Right atrium auricular region (tissue), 2 donors: ENCODE measurements around the gene GLMP. TPM values are rescaled to one million over a fixed set of nuclear protein-coding genes. Genes with fewer than 3 reads are reported as not detected.
A peak's percentile ranks its signal among the peaks of the same experiment; 100 is the strongest.

ENCODE experiments used
- DNase-seq: peaks from one replicate; pipeline ENCODE4 v3.0.0-alpha.2; 2019; ENCODE audit warnings: low spot score
- H3K27ac ChIP-seq, 2 donors: fragments of 200-600 bp; sonication (generic); 1 replicate in 1 of 2; 2 replicates in 1 of 2; pipeline ENCODE4 v1.5.1; 2016 to 2019
- H3K27me3 ChIP-seq, 2 donors: fragments of 200-600 bp; sonication (generic); one replicate each; pipeline versions ENCODE4 v1.5.1 to v1.6.0; 2017 to 2019
- H3K36me3 ChIP-seq: fragments of 200-600 bp; sonication (generic); one replicate; pipeline ENCODE4 v1.5.1; 2016
- H3K4me1 ChIP-seq, 2 donors: fragments of 200-600 bp; sonication (generic); one replicate each; pipeline versions ENCODE4 v1.5.1 to v1.6.0; 2017 to 2019
- H3K4me3 ChIP-seq, 2 donors: fragments of 200-600 bp; sonication (generic); 1 replicate in 1 of 2; 2 replicates in 1 of 2; pipeline ENCODE4 v1.5.1; 2017 to 2019; ENCODE audit warnings: mild to moderate bottlenecking in 1 of 2, moderate library complexity in 1 of 2
- H3K9me3 ChIP-seq, 2 donors: fragments of 200-600 bp; sonication (generic); one replicate each; pipeline ENCODE4 v1.5.1; 2019
- total RNA-seq, 2 donors: library from RNA; depleted of rRNA; stranded (reverse); fragments of >200 nt; gene quantifications; one replicate each; pipeline ENCODE4 v1.1.0, GENCODE V29; 2016
- TF ChIP-seq, protein P1 (sequence below), 2 donors: fragments of 200-600 bp; sonication (generic); IDR thresholded peaks; one replicate each; pipeline ENCODE4 v1.5.1; 2019; ENCODE audit warnings: antibody characterized with exemption in 2 of 2

Gene GLMP
- total RNA-seq, 2 donors from 2014 or later = 26.3 to 27.4 TPM

DNA sequence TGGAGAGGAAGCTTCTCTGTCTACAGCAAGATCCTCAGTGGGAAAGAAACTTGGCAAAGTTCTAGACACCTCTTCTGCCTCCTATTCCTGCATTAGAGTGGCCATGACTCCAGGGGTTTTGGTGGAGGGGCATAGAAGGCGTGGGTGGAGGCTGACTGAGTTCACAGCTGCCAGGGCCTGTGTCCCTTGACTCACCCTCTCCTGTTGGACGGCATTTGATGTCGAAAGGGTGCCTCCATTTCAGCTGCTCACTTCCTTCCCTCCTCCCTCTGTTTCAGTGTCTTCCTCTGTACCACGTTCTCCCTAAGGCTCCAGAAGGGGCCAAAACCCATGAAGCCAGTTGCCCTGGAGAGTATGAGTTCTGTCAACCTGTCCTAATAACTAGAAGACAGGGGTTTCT is 10.7 kb downstream of the GLMP start:
- no peaks in the 10 kb centered on the region for H3K27me3 ChIP-seq
- no peak overlapping the region for H3K4me3 ChIP-seq
- no peak overlapping the region for H3K27ac ChIP-seq
- TF ChIP-seq, protein P1, sequence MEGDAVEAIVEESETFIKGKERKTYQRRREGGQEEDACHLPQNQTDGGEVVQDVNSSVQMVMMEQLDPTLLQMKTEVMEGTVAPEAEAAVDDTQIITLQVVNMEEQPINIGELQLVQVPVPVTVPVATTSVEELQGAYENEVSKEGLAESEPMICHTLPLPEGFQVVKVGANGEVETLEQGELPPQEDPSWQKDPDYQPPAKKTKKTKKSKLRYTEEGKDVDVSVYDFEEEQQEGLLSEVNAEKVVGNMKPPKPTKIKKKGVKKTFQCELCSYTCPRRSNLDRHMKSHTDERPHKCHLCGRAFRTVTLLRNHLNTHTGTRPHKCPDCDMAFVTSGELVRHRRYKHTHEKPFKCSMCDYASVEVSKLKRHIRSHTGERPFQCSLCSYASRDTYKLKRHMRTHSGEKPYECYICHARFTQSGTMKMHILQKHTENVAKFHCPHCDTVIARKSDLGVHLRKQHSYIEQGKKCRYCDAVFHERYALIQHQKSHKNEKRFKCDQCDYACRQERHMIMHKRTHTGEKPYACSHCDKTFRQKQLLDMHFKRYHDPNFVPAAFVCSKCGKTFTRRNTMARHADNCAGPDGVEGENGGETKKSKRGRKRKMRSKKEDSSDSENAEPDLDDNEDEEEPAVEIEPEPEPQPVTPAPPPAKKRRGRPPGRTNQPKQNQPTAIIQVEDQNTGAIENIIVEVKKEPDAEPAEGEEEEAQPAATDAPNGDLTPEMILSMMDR (IDR thresholded peaks at IDR 0.05) = no peak
- peaks cover 0 to 36% of the 10 kb centered on the region in 2 donors for H3K4me1 ChIP-seq
- no peak for DNase-seq
- no peaks in the 10 kb centered on the region for H3K36me3 ChIP-seq
- H3K9me3 ChIP-seq = no peaks in the 10 kb centered on the region

DNA sequence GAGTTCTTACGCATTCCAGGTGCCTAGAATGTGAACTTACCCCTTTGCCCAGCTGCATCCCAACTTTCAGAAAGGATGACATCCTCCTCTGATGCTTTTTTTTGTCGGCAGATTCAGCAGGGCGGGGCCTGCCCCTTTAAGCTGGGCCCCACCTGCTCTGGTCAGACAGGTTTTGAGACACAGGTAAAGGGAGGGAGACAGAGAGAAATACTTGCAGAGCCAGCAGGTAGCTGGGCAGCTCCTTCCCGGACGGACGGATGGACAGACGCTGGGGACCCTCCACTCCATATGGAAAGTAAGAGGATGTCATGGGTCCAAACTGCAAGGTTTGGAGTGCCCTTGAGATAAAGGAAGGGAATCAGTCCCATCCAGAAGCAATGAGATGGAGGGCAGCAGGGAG is 11.4 kb downstream of the GLMP start, which contains the start of gene TMEM79:
TSS of gene TMEM79 (plus strand) at position 214 of the 400 bp plus-strand sequence. CDS start 902 bp downstream, outside the sequence.
- Histone ChIP-seq H3K27ac (peak within 1 kb of the TSS; percentile 93 to 94), H3K9me3 (no peaks in the 10 kb centered on the region), H3K4me1 (peaks cover 0 to 37% of the 10 kb centered on the region in 2 donors), H3K27me3 (no peaks in the 10 kb centered on the region), H3K36me3 (peaks cover 4% of the 10 kb centered on the region), H3K4me3 (peak within 1 kb of the TSS; percentile 81 to 87)
- TF ChIP-seq, protein P1 (IDR thresholded peaks at IDR 0.05) = no peak
- no peak for DNase-seq

DNA sequence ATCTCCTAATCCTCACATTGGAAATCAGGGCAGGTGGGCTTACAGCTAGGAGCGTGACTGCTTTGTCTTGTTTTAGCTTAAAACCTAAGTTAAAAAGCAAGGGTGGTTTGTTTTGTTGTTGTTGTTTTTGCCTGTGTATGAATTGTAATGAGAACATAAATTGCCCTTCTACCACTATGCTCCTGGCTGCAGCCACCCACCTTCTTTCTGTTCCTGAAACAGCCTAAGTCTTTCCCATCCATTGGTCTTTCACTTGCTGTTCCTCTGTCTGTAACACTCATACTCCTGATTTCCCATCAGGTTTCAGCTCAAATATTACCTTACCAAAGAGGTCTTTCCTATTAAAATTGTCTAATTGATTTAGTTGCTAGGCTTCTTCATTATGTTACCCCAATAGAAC is 12.0 kb downstream of the GLMP start:
- TF ChIP-seq, protein P1 (IDR thresholded peaks at IDR 0.05) = no peak
- H3K4me3 ChIP-seq = peak overlapping the region; percentile 81 to 87
- no peak for DNase-seq
- peaks cover 10% of the 10 kb centered on the region for H3K36me3 ChIP-seq
- no peaks in the 10 kb centered on the region for H3K9me3 ChIP-seq
- H3K27me3 ChIP-seq = no peaks in the 10 kb centered on the region
- H3K27ac ChIP-seq = peak overlapping the region; percentile 93 to 94
- peaks cover 0 to 37% of the 10 kb centered on the region in 2 donors for H3K4me1 ChIP-seq

DNA sequence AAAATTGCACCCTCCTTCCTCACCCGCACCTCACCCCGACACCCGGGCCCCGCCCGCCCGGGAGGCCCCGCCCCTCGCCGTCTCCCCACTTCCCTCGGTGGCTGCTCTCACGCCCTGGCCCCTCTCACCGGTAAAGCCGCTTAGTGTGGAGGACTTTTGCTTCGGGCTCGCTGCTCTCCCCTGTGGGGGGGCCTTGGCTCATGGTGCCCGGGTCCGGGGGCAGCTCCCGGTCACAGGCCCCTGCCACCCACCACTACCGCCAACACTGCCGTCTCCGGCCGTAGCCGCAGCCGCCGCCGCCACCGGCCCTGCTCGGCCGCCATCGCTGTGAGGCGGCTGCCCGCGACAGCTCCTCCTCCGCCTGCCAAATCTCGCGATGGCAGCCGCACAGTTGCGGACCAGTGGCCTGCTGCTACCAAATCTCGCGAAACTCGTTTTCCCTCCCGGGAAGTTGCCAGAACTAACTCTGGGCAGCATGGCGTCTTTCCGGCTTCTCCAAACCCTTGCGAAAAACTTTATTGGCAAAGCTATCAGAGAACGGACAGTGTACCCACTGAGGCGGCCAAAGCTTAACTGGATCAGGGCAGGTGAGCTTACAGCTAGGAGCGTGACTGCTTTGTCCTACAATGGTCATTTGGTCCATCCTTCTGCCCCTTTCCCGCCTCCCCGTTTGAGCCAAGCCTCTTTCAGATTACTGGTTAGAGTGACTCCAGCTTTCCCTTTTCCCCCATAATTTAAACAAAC is 12.8 kb downstream of the GLMP start, which contains the start of gene SMG5:
TSS of gene SMG5 (minus strand) at position 347 of the 744 bp plus-strand sequence. CDS start at position 202, 145 bp downstream.
- H3K4me1 ChIP-seq = peaks cover 0 to 37% of the 10 kb centered on the region in 2 donors
- DNase-seq = peak; percentile 96
- H3K36me3 ChIP-seq = peaks cover 18% of the 10 kb centered on the region
- peak within 1 kb of the TSS; percentile 81 to 87 for H3K4me3 ChIP-seq
- H3K27ac ChIP-seq = peak within 1 kb of the TSS; percentile 93 to 94
- H3K27me3 ChIP-seq = no peaks in the 10 kb centered on the region
- TF ChIP-seq, protein P1 (IDR thresholded peaks at IDR 0.05) = no peak
- no peaks in the 10 kb centered on the region for H3K9me3 ChIP-seq

DNA sequence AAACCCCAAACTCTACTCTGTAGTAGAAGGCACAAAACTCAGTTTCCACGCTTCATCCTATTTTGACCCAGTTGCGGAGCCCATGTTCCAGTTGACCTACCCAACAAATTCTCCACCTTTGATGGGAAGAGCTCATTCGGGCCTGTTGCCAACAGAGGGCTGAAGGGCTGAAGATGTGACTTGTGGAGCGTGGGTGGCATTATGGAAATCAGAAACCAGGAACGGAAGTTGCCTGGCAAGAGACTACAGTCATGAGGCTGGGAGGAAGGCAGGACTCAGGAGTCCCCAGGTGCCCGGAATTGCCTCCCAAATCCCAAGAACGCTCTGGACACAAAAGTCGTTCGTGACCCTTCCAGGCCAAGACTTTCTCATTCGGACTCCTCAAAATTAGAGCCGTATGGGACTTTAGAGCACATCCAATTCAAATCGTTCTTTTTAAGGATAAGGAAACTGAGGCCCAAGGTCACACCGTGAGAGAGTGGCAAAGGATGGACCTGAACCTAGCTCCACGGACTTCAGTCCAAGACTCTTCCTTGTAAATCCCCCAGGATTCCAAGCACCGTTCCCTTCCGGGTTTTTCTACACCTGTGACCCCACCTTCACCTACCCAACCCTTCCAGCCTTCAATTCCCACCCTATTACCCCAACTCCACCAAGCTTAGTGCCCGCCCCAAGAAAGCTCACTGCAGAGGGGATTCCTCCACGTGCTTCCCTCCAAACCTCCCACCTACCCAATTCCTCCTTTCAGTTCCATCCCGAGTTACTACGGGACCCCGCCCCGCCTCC is 13.6 kb downstream of the GLMP start:
- TF ChIP-seq, protein P1 (IDR thresholded peaks at IDR 0.05) = no peak
- DNase-seq = no peak
- Histone ChIP-seq H3K9me3 (no peaks in the 10 kb centered on the region), H3K27ac (peak overlapping the region; percentile 93 to 94), H3K4me1 (peaks cover 0 to 37% of the 10 kb centered on the region in 2 donors), H3K4me3 (peak overlapping the region; percentile 81 to 87), H3K27me3 (no peaks in the 10 kb centered on the region), H3K36me3 (peaks cover 26% of the 10 kb centered on the region)
